Measurements from ENCODE around the gene NUP214.

The NUP214 gene

DNA sequence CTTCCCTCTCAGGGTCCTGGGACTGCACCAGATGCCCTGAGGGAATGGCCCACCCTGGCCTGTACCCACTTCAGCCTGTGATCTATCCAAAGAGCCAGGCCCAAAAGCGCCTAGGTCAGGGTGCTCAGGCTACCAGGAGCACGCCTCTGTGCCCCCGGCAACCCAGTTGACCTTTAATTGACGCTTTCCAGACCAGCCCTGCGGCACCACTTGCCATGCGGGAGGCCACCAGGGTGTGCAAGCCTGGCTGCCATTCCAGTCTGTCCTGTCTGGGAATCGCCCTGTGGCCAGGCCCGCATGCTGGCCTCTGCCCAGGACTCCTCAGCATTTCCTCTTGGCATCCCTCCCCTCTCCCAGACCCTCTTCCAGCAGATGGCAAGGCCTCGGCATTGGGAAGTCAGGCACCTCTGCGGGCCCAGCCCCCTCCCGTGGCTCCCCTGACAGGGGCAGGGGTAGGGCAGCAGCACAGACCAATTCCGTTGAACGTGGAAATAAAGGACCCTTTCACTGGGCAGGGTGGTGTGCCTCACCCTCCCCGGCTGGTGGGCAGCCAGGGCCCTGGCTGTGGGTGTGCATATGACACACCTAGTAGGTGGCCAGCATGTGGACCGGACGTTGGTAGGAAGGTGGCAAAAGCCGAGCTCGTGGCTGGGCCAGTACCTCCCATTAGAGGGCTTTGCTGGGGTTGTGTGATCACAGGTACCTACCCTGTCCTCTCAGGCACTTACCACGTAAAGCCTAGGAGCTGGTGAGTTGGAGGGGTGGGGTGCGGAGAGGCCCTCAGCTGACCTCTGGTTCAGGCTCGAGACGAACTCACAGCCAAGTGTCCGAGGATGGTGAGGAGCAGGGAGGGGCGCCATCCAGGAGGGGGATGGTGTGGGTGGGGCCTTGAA lies 32.6 kb upstream of the NUP214 start:
- TF ChIP-seq, protein P1, sequence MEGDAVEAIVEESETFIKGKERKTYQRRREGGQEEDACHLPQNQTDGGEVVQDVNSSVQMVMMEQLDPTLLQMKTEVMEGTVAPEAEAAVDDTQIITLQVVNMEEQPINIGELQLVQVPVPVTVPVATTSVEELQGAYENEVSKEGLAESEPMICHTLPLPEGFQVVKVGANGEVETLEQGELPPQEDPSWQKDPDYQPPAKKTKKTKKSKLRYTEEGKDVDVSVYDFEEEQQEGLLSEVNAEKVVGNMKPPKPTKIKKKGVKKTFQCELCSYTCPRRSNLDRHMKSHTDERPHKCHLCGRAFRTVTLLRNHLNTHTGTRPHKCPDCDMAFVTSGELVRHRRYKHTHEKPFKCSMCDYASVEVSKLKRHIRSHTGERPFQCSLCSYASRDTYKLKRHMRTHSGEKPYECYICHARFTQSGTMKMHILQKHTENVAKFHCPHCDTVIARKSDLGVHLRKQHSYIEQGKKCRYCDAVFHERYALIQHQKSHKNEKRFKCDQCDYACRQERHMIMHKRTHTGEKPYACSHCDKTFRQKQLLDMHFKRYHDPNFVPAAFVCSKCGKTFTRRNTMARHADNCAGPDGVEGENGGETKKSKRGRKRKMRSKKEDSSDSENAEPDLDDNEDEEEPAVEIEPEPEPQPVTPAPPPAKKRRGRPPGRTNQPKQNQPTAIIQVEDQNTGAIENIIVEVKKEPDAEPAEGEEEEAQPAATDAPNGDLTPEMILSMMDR (conservative IDR thresholded peaks at IDR 0.05; ENCODE audit: low read length) = no peak
- no peak for DNase-seq (ENCODE audit: low read depth)
- H3K4me3 ChIP-seq (ENCODE audit: low read length) = no peak overlapping the region

DNA sequence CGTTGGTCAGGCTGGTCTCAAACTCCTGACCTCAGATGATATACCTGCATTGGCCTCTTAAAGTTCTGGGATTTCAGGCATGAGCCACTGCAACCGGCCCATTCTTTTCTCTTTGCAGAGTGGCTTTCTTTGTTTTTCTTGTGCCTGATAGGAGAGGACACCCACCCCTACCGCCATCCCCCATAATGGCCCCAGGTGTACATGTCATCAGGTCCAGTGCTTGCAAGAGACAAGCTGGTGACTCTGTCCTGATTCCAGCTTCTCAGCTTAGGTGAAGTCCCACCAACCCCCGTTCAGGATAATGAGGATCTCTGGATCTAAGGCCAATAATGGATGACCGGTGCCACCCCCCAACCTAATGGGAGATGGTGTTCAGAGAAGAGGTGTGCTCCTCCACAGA lies 31.4 kb upstream of the NUP214 start:
- TF ChIP-seq, protein P1 (conservative IDR thresholded peaks at IDR 0.05; ENCODE audit: low read length) = no peak
- no peak overlapping the region for H3K4me3 ChIP-seq (ENCODE audit: low read length)

DNA sequence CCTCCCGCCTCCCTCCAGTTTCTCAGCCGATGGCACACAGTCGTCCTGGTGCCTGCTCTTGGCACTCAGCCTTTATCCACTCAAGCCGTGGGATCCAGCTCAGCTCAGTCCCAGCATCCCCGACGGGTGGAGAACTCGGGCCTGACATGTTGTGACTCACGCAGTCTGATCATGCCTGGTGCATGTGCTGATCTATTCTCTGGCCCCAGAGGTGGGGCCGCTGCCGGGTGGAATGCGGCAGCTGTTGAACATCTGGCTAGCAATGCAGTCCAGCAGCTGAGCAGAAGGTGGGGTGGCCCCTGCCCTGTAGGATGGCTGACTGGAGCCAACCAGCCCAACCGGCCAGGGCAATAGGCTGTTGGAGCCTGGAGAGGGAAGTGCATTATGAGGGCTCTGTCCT lies 30.8 kb upstream of the NUP214 start:
- DNase-seq (ENCODE audit: low read depth) = peak; percentile 74
- no peak overlapping the region for H3K4me3 ChIP-seq (ENCODE audit: low read length)
- TF ChIP-seq, protein P1 (conservative IDR thresholded peaks at IDR 0.05; ENCODE audit: low read length) = no peak

More for the DNA sequence above, 31.4 kb upstream of the NUP214 start:
- DNase-seq (ENCODE audit: low read depth) = no peak

DNA sequence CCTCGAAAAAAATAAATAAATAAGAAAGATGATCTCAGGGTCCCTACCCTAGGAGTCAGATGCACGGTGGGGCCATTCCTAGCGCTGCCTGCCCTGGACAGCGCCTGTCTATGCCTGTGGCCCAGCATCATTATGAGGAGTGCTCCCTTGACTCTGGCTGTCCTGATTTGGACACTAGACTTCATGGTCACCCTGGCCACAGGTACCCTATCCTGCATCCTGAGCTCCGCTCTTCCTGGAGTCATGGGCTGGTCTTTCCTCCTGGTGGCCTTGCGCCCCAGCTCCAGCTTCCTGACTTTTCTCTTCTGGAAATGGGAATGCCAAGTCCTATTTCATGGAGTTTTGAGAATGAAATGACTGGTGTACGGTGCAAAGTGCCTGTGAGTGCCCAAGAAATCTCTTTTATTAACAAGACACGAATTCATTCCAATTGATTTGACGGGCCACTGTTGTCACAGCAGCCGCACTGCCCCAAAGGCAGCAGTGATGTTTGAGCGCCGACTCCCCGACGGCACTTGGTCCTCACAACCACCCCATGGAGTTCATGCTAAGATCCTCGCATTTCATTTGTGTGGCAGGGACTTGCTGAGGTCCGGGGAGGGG lies 29.6 kb upstream of the NUP214 start:
- TF ChIP-seq, protein P1 (conservative IDR thresholded peaks at IDR 0.05; ENCODE audit: low read length) = no peak
- no peak for DNase-seq (ENCODE audit: low read depth)
- H3K4me3 ChIP-seq (ENCODE audit: low read length) = no peak overlapping the region

DNA sequence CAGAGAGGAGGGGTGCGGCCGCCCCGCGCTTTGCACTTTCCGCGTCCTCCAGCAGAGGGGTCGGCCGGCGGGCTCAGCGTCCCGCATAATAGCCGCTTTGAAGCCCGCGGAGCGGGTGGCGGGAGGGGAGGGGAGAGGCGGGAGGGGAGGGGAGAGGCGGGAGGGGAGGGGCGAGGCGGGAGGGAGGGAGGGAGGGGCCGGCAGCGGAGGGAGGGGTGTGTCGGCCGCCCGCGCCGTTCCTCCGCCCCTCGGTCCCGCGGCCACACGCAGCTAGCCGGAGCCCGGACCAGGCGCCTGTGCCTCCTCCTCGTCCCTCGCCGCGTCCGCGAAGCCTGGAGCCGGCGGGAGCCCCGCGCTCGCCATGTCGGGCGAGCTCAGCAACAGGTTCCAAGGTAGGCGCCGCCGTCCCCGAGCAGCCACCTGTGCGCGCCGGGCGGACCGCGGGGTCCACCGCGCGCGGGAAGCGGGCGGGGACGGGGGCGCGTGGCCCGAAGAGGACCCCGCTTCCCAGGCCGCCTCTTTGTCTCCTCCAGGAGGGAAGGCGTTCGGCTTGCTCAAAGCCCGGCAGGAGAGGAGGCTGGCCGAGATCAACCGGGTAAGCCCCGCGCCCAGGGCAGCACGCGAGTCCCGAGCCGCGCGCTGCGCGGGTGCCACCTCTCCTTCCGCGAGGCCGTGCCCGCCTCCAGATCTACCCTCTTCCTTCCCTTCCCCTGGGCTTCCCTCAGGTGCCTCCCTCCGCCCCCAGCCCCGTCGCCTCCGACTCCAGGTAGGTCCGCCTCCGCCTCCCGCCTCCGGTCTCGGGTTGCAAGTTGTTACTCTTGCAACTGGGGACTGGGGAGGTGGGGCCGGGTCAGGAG lies 28.9 kb upstream of the NUP214 start, which contains the start of gene AIF1L:
Gene AIF1L (plus strand): TSS at position 263 of the 857 bp plus-strand sequence. CDS start 99 bp downstream, at position 362.
- no peak for DNase-seq (ENCODE audit: low read depth)
- no peak within 1 kb of the TSS for H3K4me3 ChIP-seq (ENCODE audit: low read length)

DNA sequence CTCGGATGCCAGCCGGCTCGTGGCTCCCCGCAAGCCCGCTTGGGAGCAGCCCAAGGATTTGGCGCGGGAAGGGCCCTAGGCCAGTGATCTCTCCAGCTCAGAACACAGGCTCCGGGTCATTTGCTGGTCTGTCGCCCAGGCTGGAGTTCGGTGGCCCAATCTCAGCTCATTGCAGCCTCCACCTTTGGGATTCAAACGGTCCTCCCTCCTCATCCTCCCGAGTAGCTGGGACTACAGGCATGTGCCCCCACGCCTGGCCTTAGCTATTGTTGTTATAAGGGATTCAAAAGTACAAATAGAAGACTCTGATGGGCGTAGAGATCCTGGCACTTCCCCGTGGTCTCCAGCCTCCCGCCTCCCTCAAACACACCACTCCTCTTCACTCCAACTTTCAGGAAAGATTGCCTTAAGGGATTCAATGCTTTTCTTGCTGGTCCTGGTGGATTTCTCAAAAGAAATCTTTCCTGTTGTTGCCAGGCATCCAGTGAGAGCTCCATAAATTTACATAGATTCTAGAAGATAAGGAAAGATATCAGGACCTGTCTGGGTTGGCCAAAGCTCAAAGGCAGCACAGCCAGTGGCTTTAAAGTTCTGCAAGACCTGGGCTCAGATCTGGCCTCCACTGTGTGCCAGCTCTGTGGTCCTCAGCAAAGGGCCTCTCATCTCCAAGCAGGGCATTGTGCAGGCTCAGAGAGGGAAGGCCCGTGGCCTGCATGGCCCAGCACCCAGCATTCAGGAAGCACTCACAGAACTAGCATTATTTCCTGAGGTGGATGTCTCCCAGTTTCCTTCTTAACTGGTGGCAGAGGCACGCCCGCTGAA lies 28.0 kb upstream of the NUP214 start:
- DNase-seq (ENCODE audit: low read depth) = no peak
- TF ChIP-seq, protein P1 (conservative IDR thresholded peaks at IDR 0.05; ENCODE audit: low read length) = no peak
- H3K4me3 ChIP-seq (ENCODE audit: low read length) = no peak overlapping the region

More for the DNA sequence above, 28.9 kb upstream of the NUP214 start, which contains the start of gene AIF1L:
- TF ChIP-seq, protein P1 (conservative IDR thresholded peaks at IDR 0.05; ENCODE audit: low read length) = no peak

All from AG10803 (cell line).